ENCODE data around the gene HCFC2. TPM values are rescaled to one million over a fixed set of nuclear protein-coding genes. Genes with fewer than 3 reads are reported as not detected.
"Not testable (repeated sequence)": the region's sequence is repeated elsewhere in the genome, so short reads cannot be mapped to it uniquely, and the experiment has no call there.

HCFC2 gene
- total RNA-seq (14.7 and 15.1 TPM in 2 replicates), polyA plus RNA-seq (7.5 and 9.7 TPM in 2 replicates)

GRCh38 chr12:104064031-104064841 lies at the start of gene HCFC2:
TSS of gene HCFC2 (plus strand) at chr12:104064531. CDS start at chr12:104064561, 30 bp downstream.
- H3K27me3 ChIP-seq, result peaks cover 7% of the 10 kb centered on the region
- DNase-seq (ENCODE audit: low spot score), result peak; percentile 96
- TF ChIP-seq EZH2phosphoT487 (IDR thresholded peaks at IDR 0.05; ENCODE audit: low read depth, severe bottlenecking, unreplicated experiment) (no peak), CTCF (IDR thresholded peaks at IDR 0.05; ENCODE audit: poor library complexity) (no peak), EZH2 (IDR thresholded peaks at IDR 0.05; ENCODE audit: borderline replicate concordance) (no peak)
- H3K79me2 ChIP-seq, result peaks cover 31% of the 10 kb centered on the region
- H3K4me1 ChIP-seq (ENCODE audit: insufficient read depth), result peaks cover 6% of the 10 kb centered on the region
- whole genome bisulfite sequencing (ENCODE audit: low lambda C conversion rate, missing lambda C conversion rate), result 1% methylated on average over 52 of the region's 74 CpGs
- no peaks in the 10 kb centered on the region for H3K9me2 ChIP-seq (replicated peaks; ENCODE audit: insufficient read depth)
- peak within 1 kb of the TSS; percentile 93 for H3K4me3 ChIP-seq
- H3K27ac ChIP-seq, result peak within 1 kb of the TSS; percentile 89
- no peaks in the 10 kb centered on the region for H3K9me3 ChIP-seq (ENCODE audit: low read depth)
- H3K36me3 ChIP-seq (replicated peaks; ENCODE audit: insufficient read depth, low read depth), result no peaks in the 10 kb centered on the region
- peak within 1 kb of the TSS; percentile 71 for H2AFZ ChIP-seq
- no peaks in the 10 kb centered on the region for H4K20me1 ChIP-seq (ENCODE audit: insufficient read depth, poor library complexity, severe bottlenecking)
- H3K4me2 ChIP-seq, result peak within 1 kb of the TSS; percentile 89

DNA sequence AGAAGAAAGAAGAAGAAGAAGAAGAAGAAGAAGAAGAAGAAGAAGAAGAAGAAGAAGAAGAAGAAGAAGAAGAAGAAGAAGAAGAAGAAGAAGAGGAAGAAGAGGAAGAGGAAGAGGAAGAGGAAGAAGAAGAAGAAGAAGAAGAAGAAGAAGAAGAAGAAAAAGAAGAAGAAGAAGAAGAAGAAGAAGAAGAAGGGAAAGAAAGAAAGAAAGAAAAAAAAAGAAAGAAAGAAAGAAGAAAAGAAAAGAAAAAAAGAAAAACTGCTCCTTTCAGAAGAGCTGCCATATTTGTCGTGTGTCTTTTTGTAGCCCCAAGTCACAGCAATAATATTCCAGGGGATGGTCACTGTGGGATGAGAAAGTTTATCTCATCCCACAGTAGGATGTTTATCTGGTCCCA lies 42.5 kb upstream of the HCFC2 start:
- H4K20me1 ChIP-seq (ENCODE audit: insufficient read depth, poor library complexity, severe bottlenecking); H3K9me3 ChIP-seq (ENCODE audit: low read depth); H3K79me2 ChIP-seq; H3K4me3 ChIP-seq; H3K9me2 ChIP-seq (replicated peaks; ENCODE audit: insufficient read depth); DNase-seq (ENCODE audit: low spot score); H3K27ac ChIP-seq; H2AFZ ChIP-seq; H3K27me3 ChIP-seq; H3K4me1 ChIP-seq (ENCODE audit: insufficient read depth); H3K36me3 ChIP-seq (replicated peaks; ENCODE audit: insufficient read depth, low read depth); H3K4me2 ChIP-seq: not testable (repeated sequence)
- WGBS (ENCODE audit: low lambda C conversion rate, missing lambda C conversion rate), result 93% methylated on average over 1 of the region's 1 CpG

GRCh38 chr12:104022786-104023185 lies 41.5 kb upstream of the HCFC2 start:
- no peak overlapping the region for H3K27ac ChIP-seq
- no peaks in the 10 kb centered on the region for H4K20me1 ChIP-seq (ENCODE audit: insufficient read depth, poor library complexity, severe bottlenecking)
- no peaks in the 10 kb centered on the region for H3K79me2 ChIP-seq
- DNase-seq (ENCODE audit: low spot score), result no peak
- H2AFZ ChIP-seq, result no peak overlapping the region
- no peaks in the 10 kb centered on the region for H3K27me3 ChIP-seq
- 79% methylated on average over 3 of the region's 3 CpGs for WGBS (ENCODE audit: low lambda C conversion rate, missing lambda C conversion rate)
- H3K4me3 ChIP-seq, result no peak overlapping the region
- H3K9me2 ChIP-seq (replicated peaks; ENCODE audit: insufficient read depth), result no peaks in the 10 kb centered on the region
- H3K36me3 ChIP-seq (replicated peaks; ENCODE audit: insufficient read depth, low read depth), result no peaks in the 10 kb centered on the region
- no peak for TF ChIP-seq EZH2phosphoT487 (IDR thresholded peaks at IDR 0.05; ENCODE audit: low read depth, severe bottlenecking, unreplicated experiment)
- TF ChIP-seq EZH2 (IDR thresholded peaks at IDR 0.05; ENCODE audit: borderline replicate concordance), result no peak
- TF ChIP-seq CTCF (IDR thresholded peaks at IDR 0.05; ENCODE audit: poor library complexity), result no peak
- H3K4me1 ChIP-seq (ENCODE audit: insufficient read depth), result no peaks in the 10 kb centered on the region
- no peaks in the 10 kb centered on the region for H3K9me3 ChIP-seq (ENCODE audit: low read depth)
- no peak overlapping the region for H3K4me2 ChIP-seq

DNA sequence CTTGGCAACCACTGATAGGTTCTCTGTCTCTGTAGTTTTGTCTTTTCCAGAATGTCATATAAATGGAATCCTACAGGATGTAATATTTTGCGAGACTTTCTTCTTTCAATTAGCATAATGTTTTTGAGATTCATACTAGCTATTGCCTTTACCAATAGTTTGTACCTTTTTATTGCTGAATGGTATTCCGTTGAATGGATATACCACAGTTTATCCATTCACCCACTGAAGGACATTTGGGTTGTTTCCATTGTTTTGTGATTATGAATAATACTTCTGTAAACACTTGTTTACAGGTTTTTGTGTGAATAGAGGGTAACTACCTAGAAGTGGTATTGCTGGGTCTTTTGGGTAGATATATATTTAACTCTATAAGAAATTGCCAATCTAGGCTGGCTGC lies 40.6 kb upstream of the HCFC2 start:
- no peaks in the 10 kb centered on the region for H3K9me2 ChIP-seq (replicated peaks; ENCODE audit: insufficient read depth)
- H3K9me3 ChIP-seq (ENCODE audit: low read depth), result no peaks in the 10 kb centered on the region
- H3K27me3 ChIP-seq, result no peaks in the 10 kb centered on the region
- H3K4me3 ChIP-seq, result no peak overlapping the region
- no peak overlapping the region for H3K4me2 ChIP-seq
- no peak for DNase-seq (ENCODE audit: low spot score)
- TF ChIP-seq CTCF (IDR thresholded peaks at IDR 0.05; ENCODE audit: poor library complexity), result no peak
- TF ChIP-seq EZH2 (IDR thresholded peaks at IDR 0.05; ENCODE audit: borderline replicate concordance), result no peak
- no peak for TF ChIP-seq EZH2phosphoT487 (IDR thresholded peaks at IDR 0.05; ENCODE audit: low read depth, severe bottlenecking, unreplicated experiment)
- H3K36me3 ChIP-seq (replicated peaks; ENCODE audit: insufficient read depth, low read depth), result no peaks in the 10 kb centered on the region
- H3K27ac ChIP-seq, result no peak overlapping the region
- H3K4me1 ChIP-seq (ENCODE audit: insufficient read depth), result no peaks in the 10 kb centered on the region
- no peak overlapping the region for H2AFZ ChIP-seq
- no peaks in the 10 kb centered on the region for H4K20me1 ChIP-seq (ENCODE audit: insufficient read depth, poor library complexity, severe bottlenecking)
- 70% methylated on average over 2 of the region's 2 CpGs for WGBS (ENCODE audit: low lambda C conversion rate, missing lambda C conversion rate)
- no peaks in the 10 kb centered on the region for H3K79me2 ChIP-seq
